GM20431 (cell line): ENCODE data around the gene PAX9.

Experiments
- in situ Hi-C: fragments of 300-500 bp; cut with MseI, MboI; formaldehyde crosslinking; loops from one replicate; pipeline ENCODE4 v1.15.0; 2020; ENCODE audit warnings: low sequenced_read_pairs; ENCODE audit not compliant: unreplicated experiment

PAX9 gene

GRCh38 chr14:36661506-36662257 is at the start of gene PAX9:
Gene PAX9, plus strand, starts transcription at chr14:36661860. Its CDS starts 230 bp downstream, at chr14:36662090.
- in situ Hi-C loops = loop anchor here (25.0 kb wide), 1 partner anchor 276 kb away; no protein-coding TSS in a partner anchor

- in situ Hi-C loops = no loop called here
Measured at GRCh38 chr14:36617824-36618223, 43.8 kb upstream of the PAX9 start.

- in situ Hi-C loops = no loop called here
Measured at GRCh38 chr14:36618641-36619040, 43.0 kb upstream of the PAX9 start.

GRCh38 chr14:36619131-36619530 is 42.5 kb upstream of the PAX9 start:
- in situ Hi-C loops = no loop called here

GRCh38 chr14:36619853-36620252 is 41.8 kb upstream of the PAX9 start:
- in situ Hi-C loops = no loop called here

- in situ Hi-C loops = no loop called here
Measured at GRCh38 chr14:36625014-36625413, 36.6 kb upstream of the PAX9 start.

- in situ Hi-C loops = no loop called here
Measured at GRCh38 chr14:36625436-36625835, 36.2 kb upstream of the PAX9 start.

- in situ Hi-C loops = no loop called here
Measured at GRCh38 chr14:36626151-36626550, 35.5 kb upstream of the PAX9 start.

GRCh38 chr14:36627981-36628380 is 33.7 kb upstream of the PAX9 start:
- in situ Hi-C loops = no loop called here

GRCh38 chr14:36633580-36633979 is 28.1 kb upstream of the PAX9 start:
- in situ Hi-C loops = no loop called here

- in situ Hi-C loops = no loop called here
Measured at GRCh38 chr14:36646664-36647416, 14.8 kb upstream of the PAX9 start.

- in situ Hi-C loops = no loop called here
Measured at GRCh38 chr14:36647417-36647823, 14.2 kb upstream of the PAX9 start.

- in situ Hi-C loops = no loop called here
Measured at GRCh38 chr14:36647824-36648753, 13.6 kb upstream of the PAX9 start.

GRCh38 chr14:36649872-36650650 is 11.6 kb upstream of the PAX9 start:
- in situ Hi-C loops = loop anchor here (25.0 kb wide), 1 partner anchor 287 kb away; no protein-coding TSS in a partner anchor

- in situ Hi-C loops = loop anchor here (25.0 kb wide), 1 partner anchor 285 kb away; no protein-coding TSS in a partner anchor
Measured at GRCh38 chr14:36652542-36653201, 9.0 kb upstream of the PAX9 start.

GRCh38 chr14:36653413-36653812 is 8.2 kb upstream of the PAX9 start:
- in situ Hi-C loops = loop anchor here (25.0 kb wide), 1 partner anchor 284 kb away; no protein-coding TSS in a partner anchor

- in situ Hi-C loops = loop anchor here (25.0 kb wide), 1 partner anchor 283 kb away; no protein-coding TSS in a partner anchor
Measured at GRCh38 chr14:36653962-36654793, 7.5 kb upstream of the PAX9 start.
